SK-N-DZ (cell line): ENCODE measurements around the gene KRTAP3-2.

Source experiments
- DNase-seq: peaks from one replicate; pipeline ENCODE4 v3.0.0-alpha.2; 2015; ENCODE audit warnings: low spot score

The KRTAP3-2 gene

GRCh38 chr17:41010441-41010840 is 10.7 kb upstream of the KRTAP3-2 start:
- no peak for DNase-seq

- no peak for DNase-seq
Observed at GRCh38 chr17:41009936-41010335, 10.2 kb upstream of the KRTAP3-2 start.

- DNase-seq = no peak
Observed at GRCh38 chr17:41009301-41009760, 9.6 kb upstream of the KRTAP3-2 start.

- DNase-seq = no peak
Observed at GRCh38 chr17:41008811-41009210, 9.1 kb upstream of the KRTAP3-2 start, which contains the start of gene KRTAP3-1. Gene KRTAP3-1 (minus strand): TSS chr17:41009128. CDS start chr17:41009074, 54 bp downstream.

- no peak for DNase-seq
Observed at GRCh38 chr17:41004397-41004796, 4.7 kb upstream of the KRTAP3-2 start.

GRCh38 chr17:41003926-41004325 is 4.2 kb upstream of the KRTAP3-2 start:
- DNase-seq = no peak

GRCh38 chr17:41002814-41003213 is 3.1 kb upstream of the KRTAP3-2 start:
- no peak for DNase-seq

- no peak for DNase-seq
Observed at GRCh38 chr17:41001795-41002194, 2.1 kb upstream of the KRTAP3-2 start.

GRCh38 chr17:40997361-40997760 is 2.3 kb downstream of the KRTAP3-2 start:
- DNase-seq = no peak

GRCh38 chr17:40996829-40997228 is 2.9 kb downstream of the KRTAP3-2 start:
- no peak for DNase-seq

- DNase-seq = no peak
Observed at GRCh38 chr17:40995116-40995515, 4.6 kb downstream of the KRTAP3-2 start.

- no peak for DNase-seq
Observed at GRCh38 chr17:40993839-40994238, 5.9 kb downstream of the KRTAP3-2 start, which contains the start of gene KRTAP3-3. Gene KRTAP3-3 (minus strand): TSS chr17:40994164. CDS start chr17:40994097, 67 bp downstream.

- DNase-seq = no peak
Observed at GRCh38 chr17:40993084-40993483, 6.6 kb downstream of the KRTAP3-2 start.

- DNase-seq = no peak
Observed at GRCh38 chr17:40992666-40993065, 7.0 kb downstream of the KRTAP3-2 start.

GRCh38 chr17:40986920-40987319 is 12.8 kb downstream of the KRTAP3-2 start:
- no peak for DNase-seq

- no peak for DNase-seq
Observed at GRCh38 chr17:40984226-40984625, 15.5 kb downstream of the KRTAP3-2 start, which contains the start of gene KRT40. Gene KRT40 (minus strand): TSS chr17:40984326. CDS start chr17:40984273, 53 bp downstream.

- DNase-seq = no peak
Observed at GRCh38 chr17:40981115-40981514, 18.6 kb downstream of the KRTAP3-2 start.

GRCh38 chr17:40980596-40980995 is 19.1 kb downstream of the KRTAP3-2 start:
- DNase-seq = peak; percentile 12

GRCh38 chr17:40980117-40980516 is 19.6 kb downstream of the KRTAP3-2 start:
- DNase-seq = no peak

GRCh38 chr17:40978575-40979151 is 21.0 kb downstream of the KRTAP3-2 start:
- no peak for DNase-seq

GRCh38 chr17:40975516-40975915 is 24.2 kb downstream of the KRTAP3-2 start:
- no peak for DNase-seq

- no peak for DNase-seq
Observed at GRCh38 chr17:40974366-40974765, 25.3 kb downstream of the KRTAP3-2 start.

- no peak for DNase-seq
Observed at GRCh38 chr17:40967582-40967981, 32.1 kb downstream of the KRTAP3-2 start.

GRCh38 chr17:40966848-40967247 is 32.9 kb downstream of the KRTAP3-2 start, which contains the start of gene KRT39:
Gene KRT39 (minus strand): TSS chr17:40966948. CDS start chr17:40966856, 92 bp downstream.
- DNase-seq = no peak
